ENCODE measurements around the gene COX4I2.
"Not testable (repeated sequence)": the region's sequence is repeated elsewhere in the genome, so short reads cannot be mapped to it uniquely, and the experiment has no call there.

- not testable (repeated sequence) for TF ChIP-seq POLR2A, POLR2AphosphoS5, TAF1, SPI1, POU2F2 (IDR thresholded peaks at IDR 0.05; ENCODE audit: low read depth, low read length)
Observed at GRCh38 chr20:31628057-31628456, 9.7 kb upstream of the COX4I2 start.
